GM12864 (cell line): ENCODE data around the gene LIPC.

Experiments
- DNase-seq: peaks from one replicate; pipeline ENCODE4 v3.0.0-alpha.2; 2011; ENCODE audit warnings: low read depth
- H3K4me3 ChIP-seq: 2 replicates; pipeline ENCODE4 v1.5.1; 2011; ENCODE audit warnings: mild to moderate bottlenecking, low read depth, low read length, control low read depth
- TF ChIP-seq, protein P1 (sequence below): IDR thresholded peaks from 2 replicates; pipeline ENCODE4 v1.5.1; 2011; ENCODE audit warnings: low read depth, mild to moderate bottlenecking, moderate library complexity, low read length, control low read depth, inconsistent platforms; ENCODE audit errors: missing control alignments

Gene LIPC

GRCh38 chr15:58396181-58396580 is 35.6 kb upstream of the LIPC start:
- TF ChIP-seq, protein P1, sequence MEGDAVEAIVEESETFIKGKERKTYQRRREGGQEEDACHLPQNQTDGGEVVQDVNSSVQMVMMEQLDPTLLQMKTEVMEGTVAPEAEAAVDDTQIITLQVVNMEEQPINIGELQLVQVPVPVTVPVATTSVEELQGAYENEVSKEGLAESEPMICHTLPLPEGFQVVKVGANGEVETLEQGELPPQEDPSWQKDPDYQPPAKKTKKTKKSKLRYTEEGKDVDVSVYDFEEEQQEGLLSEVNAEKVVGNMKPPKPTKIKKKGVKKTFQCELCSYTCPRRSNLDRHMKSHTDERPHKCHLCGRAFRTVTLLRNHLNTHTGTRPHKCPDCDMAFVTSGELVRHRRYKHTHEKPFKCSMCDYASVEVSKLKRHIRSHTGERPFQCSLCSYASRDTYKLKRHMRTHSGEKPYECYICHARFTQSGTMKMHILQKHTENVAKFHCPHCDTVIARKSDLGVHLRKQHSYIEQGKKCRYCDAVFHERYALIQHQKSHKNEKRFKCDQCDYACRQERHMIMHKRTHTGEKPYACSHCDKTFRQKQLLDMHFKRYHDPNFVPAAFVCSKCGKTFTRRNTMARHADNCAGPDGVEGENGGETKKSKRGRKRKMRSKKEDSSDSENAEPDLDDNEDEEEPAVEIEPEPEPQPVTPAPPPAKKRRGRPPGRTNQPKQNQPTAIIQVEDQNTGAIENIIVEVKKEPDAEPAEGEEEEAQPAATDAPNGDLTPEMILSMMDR: no peak
- no peak for DNase-seq
- H3K4me3 ChIP-seq: no peak overlapping the region

- no peak overlapping the region for H3K4me3 ChIP-seq
- TF ChIP-seq, protein P1: no peak
- DNase-seq: no peak
Observed at GRCh38 chr15:58398071-58398470, 33.7 kb upstream of the LIPC start.

DNA sequence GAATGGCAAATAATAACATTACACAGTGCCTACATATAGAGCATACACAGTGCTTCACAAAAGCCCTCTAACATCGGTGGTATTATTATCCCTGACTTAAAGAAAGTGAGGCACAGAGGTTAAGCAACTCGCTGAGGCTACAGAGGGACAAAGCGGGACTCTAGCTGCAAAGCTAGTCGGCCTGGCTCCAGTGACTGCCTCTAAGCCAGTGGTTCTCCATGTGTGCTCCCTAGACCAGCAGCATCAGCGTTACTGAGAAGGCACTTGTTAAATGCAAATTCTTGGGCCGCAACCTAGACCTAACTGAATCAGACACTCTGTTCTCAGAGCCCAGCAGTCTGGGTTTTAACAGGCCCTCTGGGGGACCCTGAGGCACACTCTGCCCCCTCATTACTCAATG is 33.1 kb upstream of the LIPC start:
- DNase-seq: no peak
- TF ChIP-seq, protein P1: no peak
- no peak overlapping the region for H3K4me3 ChIP-seq

- H3K4me3 ChIP-seq: no peak overlapping the region
- TF ChIP-seq, protein P1: no peak
- no peak for DNase-seq
Observed at GRCh38 chr15:58399739-58400138, 32.1 kb upstream of the LIPC start.

DNA sequence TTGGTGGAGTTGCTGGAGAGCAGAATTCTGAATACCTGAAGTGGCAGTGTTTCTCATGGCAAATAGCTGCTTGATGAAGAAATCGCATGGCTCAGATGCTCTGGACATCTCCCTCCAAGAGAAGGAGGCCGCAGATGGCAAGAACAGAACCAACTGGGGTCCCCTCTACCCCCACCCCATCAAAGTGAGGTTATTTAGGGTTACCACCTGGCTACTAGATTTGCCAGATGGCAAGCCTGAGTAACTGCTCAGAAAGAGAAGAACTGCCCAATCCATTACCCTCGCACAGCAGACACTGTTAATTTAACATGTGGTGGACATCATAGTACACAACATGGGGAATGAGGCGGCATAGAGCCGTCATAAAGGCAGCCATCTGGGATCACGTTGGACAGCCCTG is 30.5 kb upstream of the LIPC start:
- no peak overlapping the region for H3K4me3 ChIP-seq
- no peak for DNase-seq
- TF ChIP-seq, protein P1: no peak

GRCh38 chr15:58401991-58402649 is 29.7 kb upstream of the LIPC start:
- no peak overlapping the region for H3K4me3 ChIP-seq
- TF ChIP-seq, protein P1: no peak

GRCh38 chr15:58403581-58403980 is 28.2 kb upstream of the LIPC start:
- TF ChIP-seq, protein P1: no peak
- no peak for DNase-seq
- H3K4me3 ChIP-seq: no peak overlapping the region

More at GRCh38 chr15:58401991-58402649, 29.7 kb upstream of the LIPC start:
- DNase-seq: no peak
